ENCODE data around the gene KCNQ2. TPM values are rescaled to one million over a fixed set of nuclear protein-coding genes. Genes with fewer than 3 reads are reported as not detected.

KCNQ2 gene
- total RNA-seq, 1 experiment from 2014 or later: not detected

DNA sequence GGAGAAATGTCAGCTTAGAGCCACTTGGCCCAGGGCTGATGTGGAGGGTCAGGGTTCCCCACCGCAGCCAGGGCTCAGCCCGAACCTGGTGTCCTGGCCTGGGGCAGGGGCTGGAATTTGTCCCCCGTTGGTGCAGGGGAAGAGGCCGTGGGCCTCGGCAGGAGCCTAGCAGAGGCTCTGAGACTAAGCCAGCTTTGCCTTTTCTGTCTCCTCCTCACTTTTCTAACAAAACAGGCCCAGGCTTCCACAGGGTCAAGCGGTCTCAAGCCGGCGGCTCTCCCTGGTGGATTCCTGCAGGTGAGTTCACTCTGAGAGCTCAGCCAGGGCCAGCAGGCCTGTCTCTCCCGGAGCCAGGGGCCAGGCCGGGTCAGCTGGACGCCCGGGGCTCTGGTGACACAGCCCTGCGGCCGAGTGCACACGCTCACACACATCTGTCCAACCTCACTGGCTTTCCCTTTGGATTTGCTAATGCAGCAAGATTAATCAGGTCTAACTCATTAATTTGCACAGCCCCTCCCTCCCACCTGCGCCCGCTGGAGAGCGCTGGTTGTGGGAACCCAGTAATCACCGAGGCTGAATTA is 108.4 kb downstream of the KCNQ2 start:
- H3K4me2 ChIP-seq: no peak overlapping the region
- H2AFZ ChIP-seq: no peak overlapping the region
- H4K20me1 ChIP-seq (ENCODE audit: insufficient read depth): peaks cover 6% of the 10 kb centered on the region; the same call in 1 of the 2 replicates
- POLR2A ChIA-PET (ENCODE audit: unreplicated experiment): no interaction called here
- intact Hi-C loops (cut with micrococcal nuclease; ENCODE audit: unreplicated experiment): no loop called here
- CTCF ChIA-PET: no interaction called here
- no peak overlapping the region for H3K27ac ChIP-seq
- H3K79me2 ChIP-seq (ENCODE audit: low read depth): no peaks in the 10 kb centered on the region
- no peak for DNase-seq
- H3K4me1 ChIP-seq (replicated peaks; ENCODE audit: insufficient read depth): no peaks in the 10 kb centered on the region
- no peaks in the 10 kb centered on the region for H3K9me3 ChIP-seq (ENCODE audit: insufficient read depth, low read depth)
- BruUV-seq (replicated peaks): no TSS peak
- no peaks in the 10 kb centered on the region for H3K9me2 ChIP-seq (ENCODE audit: insufficient read depth)
- H3F3A ChIP-seq (ENCODE audit: insufficient read depth, low read depth): no peaks in the 10 kb centered on the region
- peaks cover 73% of the 10 kb centered on the region for H3K27me3 ChIP-seq (ENCODE audit: insufficient read depth, low read depth)
- H3K36me3 ChIP-seq (ENCODE audit: low read depth): no peaks in the 10 kb centered on the region
- no peak overlapping the region for H3K4me3 ChIP-seq
- TF ChIP-seq, protein P1, sequence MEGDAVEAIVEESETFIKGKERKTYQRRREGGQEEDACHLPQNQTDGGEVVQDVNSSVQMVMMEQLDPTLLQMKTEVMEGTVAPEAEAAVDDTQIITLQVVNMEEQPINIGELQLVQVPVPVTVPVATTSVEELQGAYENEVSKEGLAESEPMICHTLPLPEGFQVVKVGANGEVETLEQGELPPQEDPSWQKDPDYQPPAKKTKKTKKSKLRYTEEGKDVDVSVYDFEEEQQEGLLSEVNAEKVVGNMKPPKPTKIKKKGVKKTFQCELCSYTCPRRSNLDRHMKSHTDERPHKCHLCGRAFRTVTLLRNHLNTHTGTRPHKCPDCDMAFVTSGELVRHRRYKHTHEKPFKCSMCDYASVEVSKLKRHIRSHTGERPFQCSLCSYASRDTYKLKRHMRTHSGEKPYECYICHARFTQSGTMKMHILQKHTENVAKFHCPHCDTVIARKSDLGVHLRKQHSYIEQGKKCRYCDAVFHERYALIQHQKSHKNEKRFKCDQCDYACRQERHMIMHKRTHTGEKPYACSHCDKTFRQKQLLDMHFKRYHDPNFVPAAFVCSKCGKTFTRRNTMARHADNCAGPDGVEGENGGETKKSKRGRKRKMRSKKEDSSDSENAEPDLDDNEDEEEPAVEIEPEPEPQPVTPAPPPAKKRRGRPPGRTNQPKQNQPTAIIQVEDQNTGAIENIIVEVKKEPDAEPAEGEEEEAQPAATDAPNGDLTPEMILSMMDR (conservative IDR thresholded peaks at IDR 0.05): no peak
- no peak for TF ChIP-seq EZH2 (IDR thresholded peaks at IDR 0.05; ENCODE audit: low read depth)

DNA sequence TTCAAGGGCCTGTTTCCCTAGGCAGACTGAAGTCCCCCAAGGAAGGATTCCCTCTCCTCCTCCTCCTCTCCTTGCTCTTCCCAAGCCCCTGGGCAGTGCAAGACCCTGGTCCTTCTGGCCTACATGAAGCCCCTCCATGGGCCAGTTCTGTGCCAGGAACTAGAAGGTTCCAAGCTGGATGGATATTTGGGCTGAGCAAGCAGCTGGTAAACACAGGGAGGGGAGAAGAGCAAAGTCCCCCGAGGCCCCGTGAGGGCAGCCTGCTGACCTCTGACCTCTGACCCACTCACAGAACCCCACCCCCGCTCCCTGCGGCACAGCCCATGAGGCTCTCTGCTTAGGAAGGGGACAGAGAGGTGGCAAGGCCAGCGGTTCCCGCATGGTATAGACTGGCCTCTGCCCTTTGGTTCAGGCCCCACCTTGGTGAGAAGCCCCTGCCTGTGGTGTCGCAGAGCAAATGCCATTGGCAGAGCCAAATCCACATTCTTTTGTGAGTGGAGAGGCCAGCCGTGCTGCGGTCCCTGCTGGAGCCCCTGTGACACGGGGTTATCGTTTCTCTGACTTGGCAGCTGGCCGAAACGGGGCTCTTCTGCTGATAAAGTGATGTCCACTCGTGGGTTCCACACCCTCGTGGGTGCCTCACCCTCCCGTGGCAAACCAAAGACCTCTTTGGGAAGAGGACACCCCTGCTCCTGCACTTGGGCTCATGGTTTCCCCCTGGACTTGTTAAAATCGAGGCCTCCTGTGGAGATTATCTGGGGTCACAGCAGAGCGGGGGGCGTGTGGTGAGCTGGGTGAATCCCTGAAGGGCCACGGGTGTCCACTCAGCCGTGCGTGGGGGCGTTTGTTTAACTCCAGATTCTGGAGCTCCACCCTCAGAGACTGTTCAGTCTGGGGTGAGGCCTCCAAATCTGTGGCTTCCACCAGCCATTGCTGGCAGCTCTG is 109.2 kb downstream of the KCNQ2 start:
- no peak overlapping the region for H2AFZ ChIP-seq
- peaks cover 6% of the 10 kb centered on the region; the same call in 1 of the 2 replicates for H4K20me1 ChIP-seq (ENCODE audit: insufficient read depth)
- no peak overlapping the region for H3K4me2 ChIP-seq
- no peak overlapping the region for H3K4me3 ChIP-seq
- H3K36me3 ChIP-seq (ENCODE audit: low read depth): no peaks in the 10 kb centered on the region
- H3K79me2 ChIP-seq (ENCODE audit: low read depth): no peaks in the 10 kb centered on the region
- H3K9me3 ChIP-seq (ENCODE audit: insufficient read depth, low read depth): no peaks in the 10 kb centered on the region
- H3K9me2 ChIP-seq (ENCODE audit: insufficient read depth): no peaks in the 10 kb centered on the region
- no peak overlapping the region for H3K27ac ChIP-seq
- no peaks in the 10 kb centered on the region for H3F3A ChIP-seq (ENCODE audit: insufficient read depth, low read depth)
- no peak for TF ChIP-seq EZH2 (IDR thresholded peaks at IDR 0.05; ENCODE audit: low read depth)
- TF ChIP-seq, protein P1 (conservative IDR thresholded peaks at IDR 0.05): no peak
- POLR2A ChIA-PET (ENCODE audit: unreplicated experiment): interaction anchor here (0.7 kb wide), 1 partner anchor 31 kb away, joined by 4 read pairs; no protein-coding TSS in a partner anchor
- intact Hi-C loops (cut with micrococcal nuclease; ENCODE audit: unreplicated experiment): no loop called here
- CTCF ChIA-PET: no interaction called here
- no peaks in the 10 kb centered on the region for H3K4me1 ChIP-seq (replicated peaks; ENCODE audit: insufficient read depth)
- peaks cover 70% of the 10 kb centered on the region for H3K27me3 ChIP-seq (ENCODE audit: insufficient read depth, low read depth)
- DNase-seq: no peak
- BruUV-seq (replicated peaks): no TSS peak

DNA sequence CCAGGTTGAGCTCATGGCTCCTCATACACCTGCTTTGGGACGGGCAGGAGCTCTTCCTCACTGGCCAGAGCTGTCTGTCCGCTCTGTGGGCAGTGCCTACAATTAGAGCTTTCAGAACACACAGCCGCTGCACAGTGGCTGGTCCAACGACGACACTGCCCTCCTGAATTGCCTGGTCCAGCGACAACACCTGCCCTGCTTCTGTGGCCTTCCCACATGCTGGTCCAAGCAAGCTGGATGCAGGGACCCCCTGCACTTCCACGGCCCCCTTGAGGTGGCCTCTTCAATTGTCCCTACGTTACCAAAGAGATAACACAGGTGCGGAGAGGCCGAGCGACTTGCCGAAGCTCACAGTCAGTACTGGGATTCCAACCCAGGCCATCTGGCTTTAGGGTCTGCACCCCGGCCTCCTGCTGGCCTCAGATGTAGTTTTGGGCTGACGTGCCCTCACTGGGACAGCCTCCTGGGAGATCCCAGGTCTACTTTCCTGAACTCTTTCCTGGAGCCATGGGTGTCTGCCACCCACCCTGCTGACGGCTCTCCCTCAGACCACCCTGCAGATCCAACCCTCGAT is 109.9 kb downstream of the KCNQ2 start:
- Histone ChIP-seq H3K4me1 (replicated peaks; ENCODE audit: insufficient read depth) (no peaks in the 10 kb centered on the region), H3K9me2 (ENCODE audit: insufficient read depth) (no peaks in the 10 kb centered on the region), H3K9me3 (ENCODE audit: insufficient read depth, low read depth) (no peaks in the 10 kb centered on the region), H3F3A (ENCODE audit: insufficient read depth, low read depth) (no peaks in the 10 kb centered on the region), H3K4me3 (no peak overlapping the region), H3K27me3 (ENCODE audit: insufficient read depth, low read depth) (peaks cover 70% of the 10 kb centered on the region), H4K20me1 (ENCODE audit: insufficient read depth) (peaks cover 6% of the 10 kb centered on the region; the same call in 1 of the 2 replicates), H3K4me2 (no peak overlapping the region), H2AFZ (no peak overlapping the region), H3K79me2 (ENCODE audit: low read depth) (no peaks in the 10 kb centered on the region), H3K36me3 (ENCODE audit: low read depth) (no peaks in the 10 kb centered on the region), H3K27ac (no peak overlapping the region)
- POLR2A ChIA-PET (ENCODE audit: unreplicated experiment): interaction anchor here (0.7 kb wide), 1 partner anchor 31 kb away, joined by 4 read pairs; no protein-coding TSS in a partner anchor
- CTCF ChIA-PET: interaction anchor here (0.6 kb wide), 1 partner anchor 572 kb away, joined by 3 read pairs; no protein-coding TSS in a partner anchor
- no peak for DNase-seq
- BruUV-seq (replicated peaks): no TSS peak
- no peak for TF ChIP-seq EZH2 (IDR thresholded peaks at IDR 0.05; ENCODE audit: low read depth)
- TF ChIP-seq, protein P1 (conservative IDR thresholded peaks at IDR 0.05): no peak
- intact Hi-C loops (cut with micrococcal nuclease; ENCODE audit: unreplicated experiment): no loop called here
